HepG2 (cell line): Measurements from ENCODE around the gene FITM1. TPM values are rescaled to one million over a fixed set of nuclear protein-coding genes. Genes with fewer than 3 reads are reported as not detected.

ENCODE experiments used
- AHDC1 ChIP-seq: sonication (generic); formaldehyde crosslinking; IDR thresholded peaks from 2 replicates; pipeline ENCODE4 v1.5.1; 2020; ENCODE audit warnings: mild to moderate bottlenecking, missing genetic modification reagents, borderline replicate concordance
- ATF7-NPFF ChIP-seq: sonication (generic); formaldehyde crosslinking; IDR thresholded peaks from 2 replicates; pipeline ENCODE4 v1.8.1; 2023; ENCODE audit warnings: mild to moderate bottlenecking, low read depth, missing genetic modification reagents, moderate library complexity
- CCDC6 ChIP-seq: sonication (generic); formaldehyde crosslinking; IDR thresholded peaks from 2 replicates; pipeline ENCODE4 v1.8.1; 2022; ENCODE audit warnings: mild to moderate bottlenecking, missing genetic modification reagents, moderate library complexity
- CEBPB ChIP-seq: IDR thresholded peaks from 2 replicates; pipeline ENCODE4 v1.6.1; 2011; ENCODE audit warnings: low read depth, low read length, improper control_type of control experiment, borderline replicate concordance
- DZIP1 ChIP-seq: sonication (generic); formaldehyde crosslinking; IDR thresholded peaks from 2 replicates; pipeline ENCODE4 v1.5.0; 2020; ENCODE audit warnings: mild to moderate bottlenecking, missing genetic modification reagents
- MAFK ChIP-seq, 2 experiments: IDR thresholded peaks in 1 of 2; conservative IDR thresholded peaks in 1 of 2; 2 replicates each; pipeline ENCODE4 v1.6.1; 2011; ENCODE audit warnings: improper control_type of control experiment in 2 of 2, low read length in 2 of 2
- MEIS1 ChIP-seq: sonication (generic); formaldehyde crosslinking; IDR thresholded peaks from 2 replicates; pipeline ENCODE4 v1.9.0; 2021; ENCODE audit warnings: mild to moderate bottlenecking, missing genetic modification reagents, moderate library complexity, borderline replicate concordance
- PCBP1 ChIP-seq: fragments of 200-400 bp; formaldehyde crosslinking; IDR thresholded peaks from 2 replicates; pipeline ENCODE4 v1.6.1; 2017; ENCODE audit warnings: mild to moderate bottlenecking, low read depth, low read length, borderline replicate concordance
- SIN3A ChIP-seq: IDR thresholded peaks from 2 replicates; pipeline ENCODE4 v1.6.1; 2011; ENCODE audit warnings: low read depth, mild to moderate bottlenecking, control low read depth, low read length, borderline replicate concordance
- SOX6 ChIP-seq, 2 experiments: fragments of 450-650 bp in 1 of 2; sonication (generic) in 1 of 2; formaldehyde crosslinking in 1 of 2; IDR thresholded peaks; 2 replicates each; pipeline versions ENCODE4 v1.4.0 to v1.6.1; 2017 to 2020; ENCODE audit warnings: antibody characterized with exemption in 1 of 2, mild to moderate bottlenecking in 1 of 2, missing genetic modification reagents in 1 of 2
- ZFP90 ChIP-seq: sonication (generic); formaldehyde crosslinking; IDR thresholded peaks from 2 replicates; pipeline ENCODE4 v1.8.0; 2022; ENCODE audit warnings: missing genetic modification reagents, mild to moderate bottlenecking, inconsistent platforms, borderline replicate concordance
- ZFX ChIP-seq: sonication (generic); formaldehyde crosslinking; IDR thresholded peaks from 2 replicates; pipeline ENCODE4 v1.4.0; 2020; ENCODE audit warnings: mild to moderate bottlenecking, low read depth, missing genetic modification reagents, moderate library complexity
- ZNF180 ChIP-seq: sonication (generic); formaldehyde crosslinking; IDR thresholded peaks from 2 replicates; pipeline ENCODE4 v1.4.0; 2020; ENCODE audit warnings: low read depth, missing genetic modification reagents, borderline replicate concordance
- ZNF205 ChIP-seq: IDR thresholded peaks from 2 replicates; pipeline ENCODE4 v1.6.1; 2018; ENCODE audit warnings: missing biosample characterization, missing genetic modification reagents
- ZNF234 ChIP-seq: sonication (generic); formaldehyde crosslinking; conservative IDR thresholded peaks from 2 replicates; pipeline ENCODE4 v1.5.1; 2020; ENCODE audit warnings: mild to moderate bottlenecking, missing genetic modification reagents
- ZZZ3 ChIP-seq: sonication (generic); formaldehyde crosslinking; IDR thresholded peaks from 2 replicates; pipeline ENCODE4 v1.4.0; 2020; ENCODE audit warnings: missing genetic modification reagents, mild to moderate bottlenecking, borderline replicate concordance
- polyA plus RNA-seq, 8 experiments: library from polyadenylated mRNA; depleted of rRNA in 3 of 8; stranded (reverse) in 7 of 8; unstranded in 1 of 8; fragments of >200 nt; fragmentation: Illumina TruSeq in 4 of 8; extraction: Trizol in 4 of 8; gene quantifications; 2 replicates each; pipeline versions ENCODE4 v1.2.1 to v1.2.3, GENCODE V29; 2011 to 2016; ENCODE audit warnings: low read depth in 4 of 8, missing spikeins in 1 of 8, mixed read lengths in 1 of 8; ENCODE audit not compliant: insufficient read depth in 1 of 8
- total RNA-seq, 5 experiments: library from RNA; depleted of rRNA; stranded (reverse); fragments of >200 nt; fragmentation: Illumina TruSeq; extraction: Trizol; gene quantifications; 2 replicates each; pipeline ENCODE4 v1.2.3, GENCODE V29; 2016; ENCODE audit warnings: low read depth in 1 of 5
- TF ChIP-seq, protein P1 (sequence below): sonication (generic); formaldehyde crosslinking; IDR thresholded peaks from 2 replicates; pipeline ENCODE4 v1.4.0; 2020; ENCODE audit warnings: mild to moderate bottlenecking, missing genetic modification reagents
- TF ChIP-seq, protein P2 (sequence below): sonication (generic); formaldehyde crosslinking; IDR thresholded peaks from 2 replicates; pipeline ENCODE4 v1.8.0; 2022; ENCODE audit warnings: mild to moderate bottlenecking, missing genetic modification reagents, moderate library complexity

The FITM1 gene
- total and polyA plus RNA-seq, 2 of the 13 experiments (the other 11 are each of a cell fraction or from before 2014, with no cell fraction given) = 2.7 to 5.8 TPM

DNA sequence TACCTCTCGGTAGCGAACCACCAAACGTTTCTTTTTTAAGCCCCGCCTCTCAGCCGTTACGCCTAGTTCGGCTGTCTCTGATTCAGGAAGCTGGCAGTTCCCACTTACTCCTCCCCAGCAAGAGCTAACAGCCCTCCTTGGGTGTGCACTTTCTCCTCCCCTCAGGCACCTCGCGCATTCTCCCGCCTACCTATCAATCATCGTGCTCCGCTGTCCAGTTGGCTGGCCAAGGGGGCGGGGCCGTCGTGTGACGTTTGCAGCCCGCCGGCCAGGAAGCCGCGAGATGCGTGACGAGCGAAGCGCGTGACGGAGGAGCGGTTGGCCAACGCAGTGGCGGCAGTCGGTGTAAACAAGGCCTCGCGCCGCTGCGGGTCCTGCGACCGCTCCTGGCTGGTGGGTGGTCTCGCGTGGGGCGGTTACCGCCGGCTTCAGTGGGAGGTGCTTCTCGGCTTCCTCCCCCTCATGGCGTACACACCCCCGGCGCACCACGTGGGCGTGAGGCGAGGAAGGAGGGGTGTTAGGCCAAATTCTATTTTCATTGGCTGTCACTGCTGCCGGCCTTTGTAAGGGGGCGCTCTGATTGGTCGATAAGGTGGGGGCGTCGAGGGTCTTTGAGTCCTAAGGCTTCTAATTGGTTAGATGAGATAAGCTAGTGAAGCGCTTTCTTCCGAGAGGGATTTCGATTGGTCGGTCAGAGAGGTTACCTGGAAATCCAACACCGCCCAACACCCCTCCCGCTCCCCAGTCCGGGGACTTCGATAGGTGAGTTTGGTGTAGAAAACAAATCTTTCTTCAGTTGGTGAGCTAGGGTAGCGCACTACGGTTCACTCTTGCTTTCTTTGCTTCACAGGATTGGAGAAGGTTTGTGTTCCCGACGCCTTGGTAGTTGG, 15.7 kb upstream of the FITM1 start, which contains the start of the genes DCAF11 and NRL (continued):
- TF ChIP-seq DZIP1 (CRISPR knock-in tag) (peak; percentile 91; the same call in 1 of the 2 replicates), ZNF180 (peak; percentile 74; the same call in 1 of the 2 replicates), ZNF234 (no peak), ATF7-NPFF (CRISPR knock-in tag) (no peak; the same call in none of the 2 replicates), MAFK (conservative IDR thresholded peaks at IDR 0.05 in 1 of 2, IDR thresholded peaks at IDR 0.05 in 1 of 2; ENCODE audit: low read length in 2 of 2) (peak; percentile 10 to 29; a peak in 2 of 4 replicates), CCDC6 (CRISPR knock-in tag) (no peak), ZFX (CRISPR knock-in tag) (peak; percentile 90), MEIS1 (peak; percentile 99), CEBPB (peak; percentile 83; the same call in 1 of the 2 replicates), ZZZ3 (peak; percentile 77), SIN3A (peak; percentile 87), AHDC1 (CRISPR knock-in tag) (no peak), ZNF205 (CRISPR knock-in tag) (no peak; the same call in 1 of the 2 replicates), ZFP90 (peak; percentile 97), SOX6 (IDR thresholded peaks at IDR 0.05) (no peak), SOX6 (CRISPR knock-in tag; IDR thresholded peaks at IDR 0.05) (peak; percentile 89), PCBP1 (peak; percentile 93)
- TF ChIP-seq, protein P1, sequence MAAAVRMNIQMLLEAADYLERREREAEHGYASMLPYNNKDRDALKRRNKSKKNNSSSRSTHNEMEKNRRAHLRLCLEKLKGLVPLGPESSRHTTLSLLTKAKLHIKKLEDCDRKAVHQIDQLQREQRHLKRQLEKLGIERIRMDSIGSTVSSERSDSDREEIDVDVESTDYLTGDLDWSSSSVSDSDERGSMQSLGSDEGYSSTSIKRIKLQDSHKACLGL (CRISPR knock-in tag) = peak; percentile 99
- TF ChIP-seq, protein P2, sequence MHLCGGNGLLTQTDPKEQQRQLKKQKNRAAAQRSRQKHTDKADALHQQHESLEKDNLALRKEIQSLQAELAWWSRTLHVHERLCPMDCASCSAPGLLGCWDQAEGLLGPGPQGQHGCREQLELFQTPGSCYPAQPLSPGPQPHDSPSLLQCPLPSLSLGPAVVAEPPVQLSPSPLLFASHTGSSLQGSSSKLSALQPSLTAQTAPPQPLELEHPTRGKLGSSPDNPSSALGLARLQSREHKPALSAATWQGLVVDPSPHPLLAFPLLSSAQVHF (CRISPR knock-in tag) = no peak
